K562 (cell line): Measurements from ENCODE around the gene PIK3AP1.

ENCODE experiments used
- CREM ChIP-seq: IDR thresholded peaks from 2 replicates; pipeline ENCODE4 v1.6.1; 2014; ENCODE audit warnings: antibody characterized with exemption, low read depth
- KDM2B ChIP-seq: fragments of 250-450 bp; sonication (Bioruptor Pico); IDR thresholded peaks from 2 replicates; pipeline ENCODE4 v1.8.0; 2021; ENCODE audit warnings: mild to moderate bottlenecking, moderate library complexity
- TF ChIP-seq, protein P1 (sequence below), 3 experiments: IDR thresholded peaks in 2 of 3; conservative IDR thresholded peaks in 1 of 3; 2 replicates each; pipeline ENCODE4 v1.5.1; 2011 to 2012; ENCODE audit warnings: low read length in 3 of 3, mild to moderate bottlenecking in 3 of 3, control low read depth in 2 of 3, improper control_type of control experiment in 1 of 3, inconsistent platforms in 1 of 3, low read depth in 1 of 3, mixed read lengths in 1 of 3, moderate library complexity in 1 of 3; ENCODE audit not compliant: insufficient read depth in 2 of 3

DNA sequence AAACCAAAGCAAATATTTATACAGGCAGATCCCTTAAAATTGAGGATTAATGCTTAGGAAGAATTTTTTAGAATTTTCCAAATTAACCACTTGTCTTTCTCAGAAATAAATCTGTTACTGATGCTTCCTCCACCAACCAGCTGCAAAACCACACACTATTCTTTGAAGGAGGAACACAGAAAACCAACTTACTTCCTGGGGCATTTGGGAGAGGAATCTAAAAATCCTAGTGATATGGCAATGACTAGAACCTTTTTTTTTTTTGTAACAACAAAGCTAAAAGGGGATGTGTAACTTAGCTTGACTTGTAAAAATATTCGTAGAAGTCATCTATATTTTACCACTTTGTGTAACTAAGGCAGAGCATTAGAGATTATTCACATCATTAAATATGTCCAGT, 128.4 kb downstream of the PIK3AP1 start:
- TF ChIP-seq KDM2B (CRISPR knock-in tag), result no peak
- TF ChIP-seq, protein P1, sequence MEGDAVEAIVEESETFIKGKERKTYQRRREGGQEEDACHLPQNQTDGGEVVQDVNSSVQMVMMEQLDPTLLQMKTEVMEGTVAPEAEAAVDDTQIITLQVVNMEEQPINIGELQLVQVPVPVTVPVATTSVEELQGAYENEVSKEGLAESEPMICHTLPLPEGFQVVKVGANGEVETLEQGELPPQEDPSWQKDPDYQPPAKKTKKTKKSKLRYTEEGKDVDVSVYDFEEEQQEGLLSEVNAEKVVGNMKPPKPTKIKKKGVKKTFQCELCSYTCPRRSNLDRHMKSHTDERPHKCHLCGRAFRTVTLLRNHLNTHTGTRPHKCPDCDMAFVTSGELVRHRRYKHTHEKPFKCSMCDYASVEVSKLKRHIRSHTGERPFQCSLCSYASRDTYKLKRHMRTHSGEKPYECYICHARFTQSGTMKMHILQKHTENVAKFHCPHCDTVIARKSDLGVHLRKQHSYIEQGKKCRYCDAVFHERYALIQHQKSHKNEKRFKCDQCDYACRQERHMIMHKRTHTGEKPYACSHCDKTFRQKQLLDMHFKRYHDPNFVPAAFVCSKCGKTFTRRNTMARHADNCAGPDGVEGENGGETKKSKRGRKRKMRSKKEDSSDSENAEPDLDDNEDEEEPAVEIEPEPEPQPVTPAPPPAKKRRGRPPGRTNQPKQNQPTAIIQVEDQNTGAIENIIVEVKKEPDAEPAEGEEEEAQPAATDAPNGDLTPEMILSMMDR (IDR thresholded peaks at IDR 0.05 in 2 of 3, conservative IDR thresholded peaks at IDR 0.05 in 1 of 3; ENCODE audit: insufficient read depth in 2 of 3, low read depth in 1 of 3, low read length in 3 of 3), result no peak
- no peak for TF ChIP-seq CREM
